Fibroblast of peridontal ligament (primary cell): ENCODE measurements around the gene DPYSL3.
"Not testable (repeated sequence)": the region's sequence is repeated elsewhere in the genome, so short reads cannot be mapped to it uniquely, and the experiment has no call there.

ENCODE experiments used
- DNase-seq: peaks from one replicate; pipeline ENCODE4 v3.0.0-alpha.2; 2010; ENCODE audit errors: extremely low read depth

Gene DPYSL3

DNA sequence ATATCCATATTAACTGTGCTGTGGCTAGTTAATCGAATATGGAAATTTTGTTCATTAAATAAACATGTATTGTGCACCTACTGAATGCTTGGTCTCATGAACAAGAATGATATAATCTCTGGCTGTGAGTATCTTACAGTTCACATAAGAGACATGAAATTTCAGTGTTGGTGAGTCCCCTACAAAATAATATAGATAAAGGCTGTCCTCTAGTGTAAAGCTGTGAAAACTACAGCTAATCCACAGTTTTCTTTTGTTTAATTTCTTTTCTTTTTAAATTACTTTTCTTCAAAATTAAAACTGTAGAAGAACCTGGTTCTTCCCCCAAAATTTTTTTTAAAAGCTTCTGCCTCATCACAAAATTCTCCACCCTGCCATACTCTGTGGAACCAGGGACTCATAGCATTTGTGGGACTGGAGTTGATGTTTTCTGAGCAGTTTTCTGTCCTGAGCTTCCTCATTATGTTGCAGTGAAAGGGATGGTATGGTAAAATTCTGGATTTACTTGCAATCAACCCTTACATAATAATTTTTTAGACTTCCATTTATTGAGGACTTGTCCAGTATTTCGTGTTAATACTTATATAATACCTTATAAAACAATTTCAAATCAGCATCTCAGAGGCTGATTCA is 140.0 kb downstream of the DPYSL3 start:
- DNase-seq: peak; percentile 49

DNA sequence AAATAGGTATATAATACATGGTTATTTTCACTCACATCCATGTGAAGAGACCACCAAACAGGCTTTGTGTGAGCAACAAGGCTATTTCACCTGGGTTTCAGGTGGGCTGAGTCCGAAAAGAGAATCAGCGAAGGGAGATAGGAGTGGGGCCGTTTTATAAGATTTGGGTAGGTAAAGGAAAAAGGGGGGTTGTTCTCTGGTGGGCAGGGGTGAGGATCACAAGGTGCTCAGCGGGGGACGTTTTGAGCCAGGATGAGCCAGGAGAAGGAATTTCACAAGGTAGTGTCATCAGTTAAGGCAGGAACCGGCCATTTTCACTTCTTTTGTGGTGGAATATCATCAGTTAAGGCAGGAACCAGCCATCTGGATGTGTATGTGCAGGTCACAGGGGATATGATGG is 142.5 kb downstream of the DPYSL3 start:
- DNase-seq: not testable (repeated sequence)

DNA sequence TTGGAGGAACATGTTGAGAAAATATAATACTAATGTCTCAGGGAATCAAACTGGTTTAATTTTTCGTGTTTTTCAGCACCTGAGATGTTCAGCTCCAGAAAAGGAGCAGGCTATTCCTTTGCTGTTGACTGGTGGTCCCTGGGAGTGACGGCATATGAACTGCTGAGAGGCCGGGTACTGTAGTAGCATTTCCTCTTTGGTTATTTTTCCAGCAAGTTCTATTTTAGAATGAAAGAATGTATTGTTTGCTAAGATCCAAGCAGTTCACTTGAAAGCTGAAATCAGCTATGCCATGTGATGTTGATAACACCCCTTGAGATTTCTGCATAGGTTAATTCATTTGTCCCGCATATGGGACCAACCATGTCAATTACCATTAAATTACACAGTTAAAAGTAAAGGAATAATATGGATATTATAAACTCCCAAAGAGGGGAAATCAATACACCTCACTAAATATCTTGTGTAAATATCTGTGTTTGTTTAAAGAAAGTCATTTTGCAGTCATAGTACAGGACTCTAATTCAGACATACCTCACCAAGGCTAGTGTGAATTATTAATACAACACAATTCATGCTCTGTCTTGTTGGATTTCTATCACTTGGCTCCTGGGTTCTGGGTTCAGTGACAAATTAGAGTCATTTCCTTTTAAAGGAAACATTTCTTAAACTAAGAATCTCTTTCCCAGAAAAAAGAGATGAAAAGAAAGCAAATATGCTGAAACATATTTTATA is 148.3 kb downstream of the DPYSL3 start:
- DNase-seq: no peak

DNA sequence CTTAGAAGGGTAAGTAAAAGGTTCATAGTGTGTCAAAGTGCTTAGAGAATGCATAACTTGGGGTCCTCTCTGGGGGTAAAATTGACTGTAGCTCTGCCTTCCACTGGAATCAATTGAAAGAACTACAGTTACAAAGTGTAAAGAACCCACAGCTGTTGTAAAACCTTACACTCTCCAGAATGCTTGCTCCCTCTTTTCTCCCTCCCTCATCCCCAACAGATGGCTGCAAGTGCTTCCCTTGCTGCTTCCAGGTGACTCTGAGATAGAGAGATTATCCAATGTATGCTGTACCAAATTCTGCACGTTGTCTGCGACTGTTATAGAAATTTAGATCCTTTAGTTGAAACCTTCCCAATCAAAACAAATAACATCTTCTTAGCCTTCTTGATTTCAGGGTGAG is 149.1 kb downstream of the DPYSL3 start:
- no peak for DNase-seq

DNA sequence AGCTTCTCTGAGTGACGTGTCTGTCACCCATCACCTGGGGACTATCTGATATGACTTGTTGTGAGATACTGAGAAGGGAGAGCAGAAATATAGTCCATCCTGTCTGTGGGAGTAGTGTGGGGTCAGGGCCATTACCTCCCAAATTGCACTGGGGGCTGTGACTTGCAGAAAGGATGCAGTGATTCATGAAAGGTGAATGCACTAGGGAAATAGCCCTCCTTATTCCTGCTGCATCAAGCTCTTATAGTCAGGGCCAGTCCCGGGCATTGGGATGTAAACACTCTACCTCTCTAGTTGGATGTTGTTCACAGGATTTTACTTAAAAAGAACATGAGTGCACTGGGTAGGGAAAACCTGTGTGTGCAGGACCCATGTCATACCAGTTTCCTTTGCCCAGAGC is 150.3 kb downstream of the DPYSL3 start:
- no peak for DNase-seq

DNA sequence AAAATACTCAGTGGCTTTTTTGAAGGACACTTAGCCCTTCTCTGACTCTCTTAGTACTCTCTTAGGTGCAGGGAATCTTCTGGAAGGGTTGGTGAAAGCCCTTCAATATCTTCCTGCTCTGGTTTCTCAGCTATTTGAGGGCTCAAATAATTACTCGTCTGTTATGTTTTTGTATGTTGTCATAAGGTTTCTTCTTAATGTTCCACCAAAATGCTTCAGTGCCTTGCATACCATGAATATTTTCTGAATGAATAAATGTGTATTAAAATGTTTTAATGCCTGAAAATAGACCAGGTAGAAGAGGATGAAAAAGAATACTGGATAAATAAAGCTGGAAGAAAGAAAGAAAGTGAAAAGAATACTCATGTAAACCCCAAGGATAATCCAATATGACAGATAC is 150.8 kb downstream of the DPYSL3 start:
- DNase-seq: no peak

DNA sequence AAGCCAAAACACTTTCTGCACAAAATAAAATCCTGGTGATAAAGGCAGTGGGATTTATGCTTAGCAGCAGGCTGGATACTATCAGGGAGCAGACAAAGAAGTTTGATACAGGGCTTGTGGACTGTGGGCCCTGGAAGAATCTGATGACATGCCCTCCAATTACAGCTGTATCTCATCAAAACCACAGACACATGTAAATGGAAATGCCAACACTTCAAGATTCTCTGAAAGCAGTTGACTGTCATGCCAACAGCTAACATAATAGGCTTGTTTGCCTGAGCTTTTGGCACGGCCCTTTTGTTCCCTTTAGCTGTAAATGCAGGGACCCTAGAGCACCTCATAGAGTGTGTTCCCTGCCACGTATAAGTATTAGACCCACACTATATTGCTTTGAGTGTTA is 160.6 kb downstream of the DPYSL3 start:
- no peak for DNase-seq

DNA sequence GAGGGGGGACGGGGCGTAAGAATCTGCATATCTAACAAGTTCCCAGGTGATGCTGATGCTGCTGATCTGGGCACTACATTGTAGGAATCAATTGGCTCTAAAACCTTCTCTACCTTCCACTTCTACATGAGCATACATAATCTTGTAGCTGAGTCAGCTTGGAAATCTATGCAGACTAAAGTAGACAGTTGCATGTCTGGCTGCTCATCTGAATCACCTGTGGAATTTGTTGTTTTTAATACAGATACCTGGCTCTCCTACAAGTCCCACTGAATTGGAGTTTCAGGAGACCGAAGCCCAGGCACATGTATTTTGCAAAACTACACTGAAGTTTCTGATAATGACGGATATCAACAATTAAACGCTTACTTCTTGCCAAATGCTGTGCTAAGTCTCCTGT is 161.4 kb downstream of the DPYSL3 start:
- no peak for DNase-seq

DNA sequence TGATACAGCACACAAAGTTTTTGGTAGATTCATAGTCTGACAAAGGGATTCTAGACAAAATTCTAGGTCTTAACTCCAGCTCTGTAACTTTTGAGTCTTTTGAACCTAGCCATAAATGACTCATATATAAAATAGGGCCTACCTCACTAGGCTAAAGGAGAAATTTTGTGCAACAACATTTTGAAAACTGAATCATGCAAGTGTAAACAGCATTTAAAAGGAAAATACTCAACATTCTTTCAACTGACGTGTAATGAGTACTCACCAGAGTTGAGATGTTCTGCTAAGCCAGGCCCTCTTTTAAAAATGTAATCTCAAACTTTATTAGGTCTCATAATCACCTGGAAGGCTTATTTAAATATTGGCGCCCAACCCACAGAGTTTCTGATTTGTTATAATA is 161.8 kb downstream of the DPYSL3 start:
- peak; percentile 12 for DNase-seq

DNA sequence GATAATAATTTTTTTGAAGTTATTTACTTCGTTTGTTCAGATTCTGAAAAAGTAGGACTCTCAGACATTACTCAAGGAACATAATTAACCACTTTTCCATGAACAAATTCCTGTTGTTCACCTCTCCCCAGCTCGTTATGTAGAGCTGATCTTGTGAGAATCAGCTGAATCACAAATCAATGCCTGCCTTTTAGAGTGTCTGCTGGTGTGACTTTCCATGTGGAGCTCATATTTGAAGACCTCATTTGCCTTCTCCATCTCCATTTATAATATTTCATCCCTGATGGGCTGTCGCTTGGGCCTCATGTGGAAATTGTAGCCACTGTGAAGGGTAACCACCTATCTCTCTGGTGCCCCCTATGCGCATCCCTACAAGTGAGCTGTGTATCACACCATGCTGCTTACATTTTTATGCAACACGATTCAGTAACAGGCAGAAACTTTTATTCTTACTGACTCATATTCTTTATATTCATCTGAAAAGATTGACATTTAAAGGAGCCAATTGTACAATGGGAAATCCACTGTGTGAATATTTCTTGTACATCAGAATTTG is 163.8 kb downstream of the DPYSL3 start:
- DNase-seq: no peak

DNA sequence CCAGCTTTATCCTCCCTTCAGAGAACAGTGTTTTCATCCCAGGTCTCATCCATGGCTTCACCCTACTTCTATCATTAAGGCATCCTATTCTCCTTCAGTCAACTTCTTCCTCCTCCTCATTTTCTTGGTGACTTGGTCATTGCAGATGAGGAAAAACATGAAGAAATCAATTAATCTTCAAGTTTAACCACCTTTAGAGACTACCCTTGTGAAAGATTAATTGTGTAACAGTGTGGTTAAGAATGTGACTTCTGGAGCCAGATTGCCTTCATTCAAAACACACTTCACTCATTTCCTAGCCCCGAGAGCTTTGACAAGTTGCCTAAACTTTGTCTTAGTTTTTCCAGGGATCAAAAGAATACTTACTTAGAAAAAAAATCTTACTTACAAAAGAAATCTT is 165.0 kb downstream of the DPYSL3 start:
- no peak for DNase-seq

DNA sequence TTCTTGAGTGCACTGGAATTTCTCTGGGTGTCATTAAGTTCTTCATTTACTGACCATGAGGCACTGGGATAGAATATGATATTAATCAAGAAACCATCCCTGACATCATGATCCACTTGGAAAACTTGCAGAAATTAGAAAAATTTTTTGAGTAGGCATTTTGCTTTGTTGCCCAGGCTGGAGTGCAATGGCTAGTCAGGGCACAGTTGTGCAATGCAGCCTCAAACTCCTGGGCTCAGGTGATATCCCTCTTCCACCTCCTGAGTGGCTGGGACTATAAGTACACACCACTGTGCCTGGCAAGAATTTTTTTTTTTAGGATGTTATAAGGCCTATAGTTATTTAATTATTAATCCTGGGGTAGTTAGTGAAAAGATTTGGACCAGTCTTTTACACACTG is 168.5 kb downstream of the DPYSL3 start:
- DNase-seq: no peak

DNA sequence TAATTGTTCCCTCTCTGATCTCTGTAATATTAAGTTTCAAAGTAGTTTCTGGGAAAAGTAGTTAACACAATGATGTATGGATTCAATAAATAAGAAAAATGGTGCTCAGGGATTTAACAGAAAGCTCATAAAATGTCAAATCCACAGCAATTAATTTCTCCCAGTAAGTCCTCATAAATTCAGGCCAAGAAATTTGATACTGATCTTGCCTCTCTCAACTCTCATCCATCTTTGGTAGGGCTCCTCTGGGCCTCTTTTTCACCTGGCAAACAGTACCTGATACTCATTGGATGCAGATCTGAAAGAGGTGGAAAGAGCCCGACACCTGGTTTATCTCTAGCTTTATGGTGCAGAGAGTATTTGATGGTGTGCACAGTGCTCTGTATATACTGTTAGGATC is 168.9 kb downstream of the DPYSL3 start:
- no peak for DNase-seq
